Endothelial cell of umbilical vein (primary cell): Measurements from ENCODE around the gene EML6. TPM values are rescaled to one million over a fixed set of nuclear protein-coding genes. Genes with fewer than 3 reads are reported as not detected.

Experiments
- BruUV-seq: library from RNA; stranded (reverse); fragments of 400-500 nt; replicated peaks from 2 replicates; lab custom pipeline; 2021; lab: Mats Ljungman, UMichigan
- CTCF ChIA-PET: fragments of 300-600, 350-600 bp; sonication (Branson Sonifier 250); formaldehyde crosslinking; loops from one replicate; lab custom pipeline; 2021; ENCODE audit warnings: antibody characterized with exemption, inconsistent platforms; lab: Charles Lee
- POLR2A ChIA-PET: fragments of 300-600, 350-600 bp; sonication (Branson Sonifier 250); formaldehyde crosslinking; loops from one replicate; lab custom pipeline; 2021; ENCODE audit warnings: antibody characterized with exemption, inconsistent platforms; lab: Charles Lee
- DNase-seq: peaks from one replicate; pipeline ENCODE4 v3.0.0-alpha.2; 2011; ENCODE audit warnings: low read depth, low spot score
- FAIRE-seq: peaks from 2 replicates; lab custom pipeline; 2011; peaks lifted over from hg19 to GRCh38; lab: Jason Lieb, UNC
- H2AFZ ChIP-seq: 2 replicates; pipeline ENCODE4 v1.6.0; 2012; ENCODE audit warnings: low read depth, low read length, control low read depth, inconsistent platforms
- H3K27ac ChIP-seq: 2 replicates; pipeline ENCODE4 v1.5.1; 2011; ENCODE audit warnings: low read depth, mild to moderate bottlenecking, control low read depth, low read length, moderate library complexity; ENCODE audit not compliant: insufficient read depth
- H3K27me3 ChIP-seq, 2 experiments: 2 replicates each; pipeline versions ENCODE4 v1.6.0 to v1.6.1; 2011; ENCODE audit warnings: low read length in 2 of 2, mixed read lengths in 1 of 2; ENCODE audit not compliant: control insufficient read depth in 2 of 2, insufficient read depth in 2 of 2
- H3K36me3 ChIP-seq, 2 experiments: 2 replicates in 1 of 2; 3 replicates in 1 of 2; pipeline ENCODE4 v1.5.1; 2011; ENCODE audit warnings: low read length in 2 of 2, mild to moderate bottlenecking in 1 of 2, moderate library complexity in 1 of 2; ENCODE audit not compliant: control insufficient read depth in 2 of 2, insufficient read depth in 2 of 2; ENCODE audit errors: extremely low read depth in 1 of 2
- H3K4me1 ChIP-seq: 3 replicates; pipeline ENCODE4 v1.5.1; 2011; ENCODE audit warnings: mild to moderate bottlenecking, low read length; ENCODE audit not compliant: control insufficient read depth, insufficient read depth; ENCODE audit errors: extremely low read depth
- H3K4me2 ChIP-seq: 2 replicates; pipeline ENCODE4 v1.6.1; 2011; ENCODE audit warnings: low read length, control low read depth, mixed read lengths; ENCODE audit not compliant: insufficient read depth
- H3K4me3 ChIP-seq, 3 experiments: fragments of 200-600 bp in 1 of 3; sonication (generic), shearing (Covaris generic) in 1 of 3; replicated peaks in 1 of 3; 2 replicates each; pipeline ENCODE4 v1.5.1; 2011 to 2016; ENCODE audit warnings: control low read depth in 3 of 3, low read length in 3 of 3, mild to moderate bottlenecking in 2 of 3, inconsistent platforms in 1 of 3, low read depth in 1 of 3, moderate library complexity in 1 of 3; ENCODE audit not compliant: insufficient read depth in 1 of 3
- H3K79me2 ChIP-seq: 2 replicates; pipeline ENCODE4 v1.6.0; 2012; ENCODE audit warnings: low read length, inconsistent platforms; ENCODE audit not compliant: control insufficient read depth, insufficient read depth
- H3K9ac ChIP-seq: replicated peaks from 2 replicates; pipeline ENCODE3; 2011; ENCODE audit warnings: low read length, control low read depth; ENCODE audit not compliant: insufficient read depth; ENCODE audit errors: extremely low read depth
- H3K9me1 ChIP-seq: replicated peaks from 3 replicates; pipeline ENCODE4 v1.6.0; 2011; ENCODE audit warnings: mild to moderate bottlenecking, low read length; ENCODE audit not compliant: control insufficient read depth, insufficient read depth; ENCODE audit errors: extremely low read depth
- H3K9me3 ChIP-seq: replicated peaks from 2 replicates; pipeline ENCODE4 v1.5.1; 2012; ENCODE audit warnings: low read length, inconsistent platforms; ENCODE audit not compliant: control insufficient read depth, insufficient read depth
- H4K20me1 ChIP-seq: replicated peaks from 2 replicates; pipeline ENCODE3; 2011; ENCODE audit warnings: mild to moderate bottlenecking, low read length; ENCODE audit not compliant: control insufficient read depth, insufficient read depth; ENCODE audit errors: extremely low read depth
- EZH2 ChIP-seq: IDR thresholded peaks from 2 replicates; pipeline ENCODE4 v1.6.1; 2012; ENCODE audit warnings: borderline replicate concordance, low read depth, mild to moderate bottlenecking, moderate library complexity, low read length, inconsistent platforms; ENCODE audit not compliant: severe bottlenecking
- FOS ChIP-seq: IDR thresholded peaks from 2 replicates; pipeline ENCODE4 v1.6.1; 2011; ENCODE audit warnings: mild to moderate bottlenecking, low read length, moderate library complexity, borderline replicate concordance; ENCODE audit not compliant: insufficient read depth
- GATA2 ChIP-seq: IDR thresholded peaks from 2 replicates; pipeline ENCODE4 v1.7.0; 2011; ENCODE audit warnings: low read depth, mild to moderate bottlenecking, moderate library complexity, mixed read lengths, low read length; ENCODE audit not compliant: insufficient read length, insufficient read depth
- JUN ChIP-seq: IDR thresholded peaks from 2 replicates; pipeline ENCODE4 v1.6.1; 2011; ENCODE audit warnings: borderline replicate concordance, low read depth; ENCODE audit not compliant: insufficient read length, insufficient read depth
- MYC ChIP-seq: IDR thresholded peaks from one replicate; pipeline ENCODE4 v1.6.1; 2011; ENCODE audit warnings: mild to moderate bottlenecking, low read depth, low read length
- POLR2A ChIP-seq: IDR thresholded peaks from 2 replicates; pipeline ENCODE4 v1.6.1; 2012; ENCODE audit warnings: low read depth, mild to moderate bottlenecking, control low read depth, low read length
- POLR2AphosphoS5 ChIP-seq: IDR thresholded peaks from 2 replicates; pipeline ENCODE4 v1.6.1; 2012; ENCODE audit warnings: low read depth, mild to moderate bottlenecking, control low read depth, low read length, moderate library complexity; ENCODE audit not compliant: insufficient read depth
- dilution Hi-C: fragments of 300-500 bp; cut with MboI; formaldehyde crosslinking; loops from one replicate; pipeline ENCODE4 v1.15.0; 2019; ENCODE audit warnings: low sequenced_read_pairs; ENCODE audit not compliant: extremely low pct_ligation_motif_present
- intact Hi-C: fragments of 100-400 bp; cut with micrococcal nuclease; formaldehyde crosslinking; loops from one replicate; pipeline ENCODE4 v1.10.0; 2022
- polyA plus RNA-seq, 4 experiments: library from polyadenylated mRNA; depleted of rRNA in 3 of 4; stranded (reverse) in 3 of 4; unstranded in 1 of 4; fragments of >200 nt; gene quantifications; 2 replicates each; pipeline versions ENCODE4 v1.2.1 to v1.2.3, GENCODE V29; 2011 to 2012; ENCODE audit warnings: missing spikeins in 1 of 4
- total RNA-seq: library from RNA; stranded (reverse); gene quantifications from 2 replicates; pipeline ENCODE4 v1.2.3, GENCODE V29; 2021
- TF ChIP-seq, protein P1 (sequence below), 2 donors: IDR thresholded peaks; 1 replicate in 1 of 2; 2 replicates in 1 of 2; pipeline ENCODE4 v1.5.1; 2011; ENCODE audit warnings: low read length in 2 of 2, mild to moderate bottlenecking in 2 of 2, moderate library complexity in 2 of 2, control low read depth in 1 of 2, inconsistent platforms in 1 of 2, low read depth in 1 of 2; ENCODE audit not compliant: insufficient read depth in 1 of 2; ENCODE audit errors: extremely low read depth in 1 of 2
- TF ChIP-seq, protein P2 (sequence below): IDR thresholded peaks from 2 replicates; pipeline ENCODE4 v1.6.1; 2011; ENCODE audit not compliant: insufficient read depth, insufficient read length

The EML6 gene
- total and polyA plus RNA-seq, 2 donors (not counting 3 experiments of a cell fraction or from before 2014, with no cell fraction given), result 0.79 to 2.1 TPM

DNA sequence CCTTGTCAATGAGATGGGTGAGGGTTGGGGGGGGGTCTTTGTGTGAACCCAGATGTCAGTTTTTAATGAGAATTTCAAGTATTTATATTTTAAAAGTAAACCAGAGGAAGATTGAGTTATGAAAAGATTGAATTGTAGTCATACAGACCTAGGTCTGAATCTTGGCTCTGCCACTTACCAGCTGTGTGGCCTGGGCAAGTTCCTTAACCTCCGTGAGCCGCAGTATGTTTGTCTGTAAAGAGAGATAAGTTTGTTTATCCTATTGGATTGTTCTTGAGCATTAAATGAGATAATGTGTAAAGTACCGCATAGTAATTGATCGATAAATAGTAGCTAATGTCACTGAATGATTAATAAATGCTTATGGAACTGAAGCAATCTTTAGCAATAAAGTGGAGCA, 63.8 kb downstream of the EML6 start:
- H3K27ac ChIP-seq, result no peak overlapping the region
- no peaks in the 10 kb centered on the region for H3K36me3 ChIP-seq
- peaks cover 0 to 5% of the 10 kb centered on the region in 2 experiments for H3K27me3 ChIP-seq
- no peaks in the 10 kb centered on the region for H3K9me1 ChIP-seq
- H3K4me2 ChIP-seq, result no peak overlapping the region
- no peaks in the 10 kb centered on the region for H3K4me1 ChIP-seq
- TF ChIP-seq, protein P1, sequence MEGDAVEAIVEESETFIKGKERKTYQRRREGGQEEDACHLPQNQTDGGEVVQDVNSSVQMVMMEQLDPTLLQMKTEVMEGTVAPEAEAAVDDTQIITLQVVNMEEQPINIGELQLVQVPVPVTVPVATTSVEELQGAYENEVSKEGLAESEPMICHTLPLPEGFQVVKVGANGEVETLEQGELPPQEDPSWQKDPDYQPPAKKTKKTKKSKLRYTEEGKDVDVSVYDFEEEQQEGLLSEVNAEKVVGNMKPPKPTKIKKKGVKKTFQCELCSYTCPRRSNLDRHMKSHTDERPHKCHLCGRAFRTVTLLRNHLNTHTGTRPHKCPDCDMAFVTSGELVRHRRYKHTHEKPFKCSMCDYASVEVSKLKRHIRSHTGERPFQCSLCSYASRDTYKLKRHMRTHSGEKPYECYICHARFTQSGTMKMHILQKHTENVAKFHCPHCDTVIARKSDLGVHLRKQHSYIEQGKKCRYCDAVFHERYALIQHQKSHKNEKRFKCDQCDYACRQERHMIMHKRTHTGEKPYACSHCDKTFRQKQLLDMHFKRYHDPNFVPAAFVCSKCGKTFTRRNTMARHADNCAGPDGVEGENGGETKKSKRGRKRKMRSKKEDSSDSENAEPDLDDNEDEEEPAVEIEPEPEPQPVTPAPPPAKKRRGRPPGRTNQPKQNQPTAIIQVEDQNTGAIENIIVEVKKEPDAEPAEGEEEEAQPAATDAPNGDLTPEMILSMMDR (IDR thresholded peaks at IDR 0.05; ENCODE audit: extremely low read depth in 1 of 2, insufficient read depth in 1 of 2, low read depth in 1 of 2, low read length in 2 of 2), result no peak
- TF ChIP-seq POLR2A (no peak), MYC (no peak), EZH2 (no peak), GATA2 (no peak), JUN (no peak), POLR2AphosphoS5 (no peak), FOS (no peak)
- TF ChIP-seq, protein P2, sequence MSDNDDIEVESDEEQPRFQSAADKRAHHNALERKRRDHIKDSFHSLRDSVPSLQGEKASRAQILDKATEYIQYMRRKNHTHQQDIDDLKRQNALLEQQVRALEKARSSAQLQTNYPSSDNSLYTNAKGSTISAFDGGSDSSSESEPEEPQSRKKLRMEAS, result no peak
- no peak overlapping the region for H2AFZ ChIP-seq
- H3K79me2 ChIP-seq, result no peaks in the 10 kb centered on the region
- FAIRE-seq, result no peak
- H3K4me3 ChIP-seq, result no peak overlapping the region
- intact Hi-C loops (no loop called here), dilution Hi-C loops (no loop called here)
- H3K9me3 ChIP-seq, result no peaks in the 10 kb centered on the region
- POLR2A ChIA-PET, result no interaction called here
- CTCF ChIA-PET, result no interaction called here
- H4K20me1 ChIP-seq, result no peaks in the 10 kb centered on the region
- no peak overlapping the region for H3K9ac ChIP-seq
- DNase-seq, result no peak
- no TSS peak for BruUV-seq
